A549 (cell line): Measurements from ENCODE around the gene ASMTL.

ENCODE experiments used
- CEBPB ChIP-seq, 2 experiments: fragments of >200 bp in 1 of 2; sonication (Bioruptor Twin) in 1 of 2; formaldehyde crosslinking in 1 of 2; IDR thresholded peaks; 2 replicates each; pipeline ENCODE4 v1.6.1; 2012 to 2016
- CHD2 ChIP-seq: fragments of 150-350 bp; IDR thresholded peaks from 2 replicates; pipeline ENCODE4 v1.6.1; 2014; ENCODE audit warnings: low read length; ENCODE audit not compliant: partially characterized antibody
- CTCF ChIP-seq: fragments of >200 bp; sonication (Bioruptor Twin); formaldehyde crosslinking; IDR thresholded peaks from 3 replicates; pipeline ENCODE4 v1.5.1; 2016
- E2F6 ChIP-seq: IDR thresholded peaks from 2 replicates; pipeline ENCODE4 v1.6.1; 2012; ENCODE audit warnings: low read depth, borderline replicate concordance
- ELK1 ChIP-seq: fragments of 150-350 bp; IDR thresholded peaks from 2 replicates; pipeline ENCODE4 v1.6.1; 2014; ENCODE audit warnings: low read depth, mild to moderate bottlenecking, low read length
- EP300 ChIP-seq, 2 experiments: fragments of >200 bp; sonication (Bioruptor Twin); formaldehyde crosslinking; IDR thresholded peaks; 2 replicates in 1 of 2; 3 replicates in 1 of 2; pipeline ENCODE4 v1.6.1; 2016 to 2017
- ESRRA ChIP-seq: fragments of 150-350 bp; IDR thresholded peaks from 2 replicates; pipeline ENCODE4 v1.6.1; 2014; ENCODE audit warnings: mild to moderate bottlenecking, low read length, borderline replicate concordance
- PBX3 ChIP-seq: IDR thresholded peaks from 2 replicates; pipeline ENCODE4 v1.6.1; 2012
- POLR2A ChIP-seq: IDR thresholded peaks from 2 replicates; pipeline ENCODE4 v1.6.1; 2012; ENCODE audit warnings: mild to moderate bottlenecking, low read length
- RAD21 ChIP-seq, 2 experiments: fragments of >200 bp in 1 of 2; sonication (Bioruptor Twin) in 1 of 2; formaldehyde crosslinking in 1 of 2; IDR thresholded peaks in 1 of 2; conservative IDR thresholded peaks in 1 of 2; 2 replicates in 1 of 2; 3 replicates in 1 of 2; pipeline ENCODE4 v1.6.1; 2012 to 2018; ENCODE audit warnings: inconsistent platforms in 1 of 2
- RARB ChIP-seq: fragments of 250-450 bp; sonication (Bioruptor Pico); IDR thresholded peaks from 2 replicates; pipeline ENCODE4 v1.8.0; 2021; ENCODE audit warnings: mild to moderate bottlenecking, moderate library complexity
- REST ChIP-seq: fragments of 200-600 bp; sonication (generic); IDR thresholded peaks from 2 replicates; pipeline ENCODE4 v1.6.1; 2016; ENCODE audit warnings: antibody characterized with exemption, mild to moderate bottlenecking, moderate library complexity
- USF2 ChIP-seq: fragments of 450-650 bp; IDR thresholded peaks from 2 replicates; pipeline ENCODE4 v1.6.1; 2014; ENCODE audit warnings: antibody characterized with exemption

- no peak for TF ChIP-seq RARB (CRISPR knock-in tag)
- TF ChIP-seq USF2 = no peak
- no peak for TF ChIP-seq REST
- TF ChIP-seq CTCF = no peak
- no peak for TF ChIP-seq ESRRA
- no peak for TF ChIP-seq CHD2
- no peak for TF ChIP-seq CEBPB (IDR thresholded peaks at IDR 0.05)
- TF ChIP-seq POLR2A = no peak
- TF ChIP-seq ELK1 = no peak
- no peak for TF ChIP-seq EP300 (IDR thresholded peaks at IDR 0.05)
- TF ChIP-seq PBX3 = no peak
- TF ChIP-seq E2F6 = no peak
- TF ChIP-seq RAD21 (conservative IDR thresholded peaks at IDR 0.05 in 1 of 2, IDR thresholded peaks at IDR 0.05 in 1 of 2) = no peak
These were observed 62.8 kb downstream of the ASMTL start for GRCh38 chrX:1389993-1390285.
